NT2/D1 (cell line): ENCODE results near the gene HOXA11.
A peak's percentile ranks its signal among the peaks of the same experiment; 100 is the strongest.

Source experiments
- DNase-seq: peaks from one replicate; pipeline ENCODE4 v3.0.0-alpha.2; 2011; ENCODE audit warnings: low read depth, low spot score
- H3K27me3 ChIP-seq: 2 replicates; pipeline ENCODE4 v1.6.0; 2011; ENCODE audit warnings: mild to moderate bottlenecking; ENCODE audit not compliant: insufficient read length, insufficient read depth
- H3K36me3 ChIP-seq: 2 replicates; pipeline ENCODE4 v1.6.1; 2011; ENCODE audit warnings: mild to moderate bottlenecking, low read length, mixed read lengths; ENCODE audit not compliant: insufficient read depth, insufficient read length
- H3K4me1 ChIP-seq: 2 replicates; pipeline ENCODE4 v1.5.1; 2011; ENCODE audit not compliant: insufficient read depth, insufficient read length
- H3K4me3 ChIP-seq: 2 replicates; pipeline ENCODE4 v1.5.1; 2011; ENCODE audit warnings: low read depth; ENCODE audit not compliant: insufficient read length
- H3K9ac ChIP-seq: 2 replicates; pipeline ENCODE4 v1.6.0; 2011; ENCODE audit warnings: low read depth; ENCODE audit not compliant: insufficient read length
- H3K9me3 ChIP-seq: 2 replicates; pipeline ENCODE4 v1.5.1; 2011; ENCODE audit warnings: mild to moderate bottlenecking, low read length; ENCODE audit not compliant: insufficient read depth
- SUZ12 ChIP-seq: IDR thresholded peaks from 2 replicates; pipeline ENCODE4 v1.6.1; 2011; ENCODE audit not compliant: insufficient read length, insufficient read depth; ENCODE audit errors: extremely low read depth
- YY1 ChIP-seq: IDR thresholded peaks from 2 replicates; pipeline ENCODE4 v1.6.1; 2011; ENCODE audit not compliant: insufficient read length, insufficient read depth
- ZNF274 ChIP-seq: IDR thresholded peaks from 2 replicates; pipeline ENCODE4 v1.6.1; 2011; ENCODE audit warnings: mild to moderate bottlenecking, low read depth, low read length

Gene HOXA11

GRCh38 chr7:27203365-27203953 is 18.4 kb upstream of the HOXA11 start:
- no peak for TF ChIP-seq YY1
- no peak for TF ChIP-seq SUZ12
- no peak for TF ChIP-seq ZNF274
- no peak overlapping the region for H3K4me3 ChIP-seq
- no peak for DNase-seq
- H3K4me1 ChIP-seq: peaks cover 13% of the 10 kb centered on the region
- peaks cover 96% of the 10 kb centered on the region for H3K27me3 ChIP-seq
- no peaks in the 10 kb centered on the region for H3K9me3 ChIP-seq
- H3K9ac ChIP-seq: no peak overlapping the region
- no peaks in the 10 kb centered on the region for H3K36me3 ChIP-seq

- TF ChIP-seq YY1 (no peak), SUZ12 (no peak), ZNF274 (no peak)
- H3K4me3 ChIP-seq: no peak overlapping the region
- H3K4me1 ChIP-seq: peaks cover 13% of the 10 kb centered on the region
- no peak for DNase-seq
- H3K9ac ChIP-seq: no peak overlapping the region
- H3K27me3 ChIP-seq: peaks cover 96% of the 10 kb centered on the region
- no peaks in the 10 kb centered on the region for H3K36me3 ChIP-seq
- no peaks in the 10 kb centered on the region for H3K9me3 ChIP-seq
Observed at GRCh38 chr7:27202862-27203134, 17.8 kb upstream of the HOXA11 start.

DNA sequence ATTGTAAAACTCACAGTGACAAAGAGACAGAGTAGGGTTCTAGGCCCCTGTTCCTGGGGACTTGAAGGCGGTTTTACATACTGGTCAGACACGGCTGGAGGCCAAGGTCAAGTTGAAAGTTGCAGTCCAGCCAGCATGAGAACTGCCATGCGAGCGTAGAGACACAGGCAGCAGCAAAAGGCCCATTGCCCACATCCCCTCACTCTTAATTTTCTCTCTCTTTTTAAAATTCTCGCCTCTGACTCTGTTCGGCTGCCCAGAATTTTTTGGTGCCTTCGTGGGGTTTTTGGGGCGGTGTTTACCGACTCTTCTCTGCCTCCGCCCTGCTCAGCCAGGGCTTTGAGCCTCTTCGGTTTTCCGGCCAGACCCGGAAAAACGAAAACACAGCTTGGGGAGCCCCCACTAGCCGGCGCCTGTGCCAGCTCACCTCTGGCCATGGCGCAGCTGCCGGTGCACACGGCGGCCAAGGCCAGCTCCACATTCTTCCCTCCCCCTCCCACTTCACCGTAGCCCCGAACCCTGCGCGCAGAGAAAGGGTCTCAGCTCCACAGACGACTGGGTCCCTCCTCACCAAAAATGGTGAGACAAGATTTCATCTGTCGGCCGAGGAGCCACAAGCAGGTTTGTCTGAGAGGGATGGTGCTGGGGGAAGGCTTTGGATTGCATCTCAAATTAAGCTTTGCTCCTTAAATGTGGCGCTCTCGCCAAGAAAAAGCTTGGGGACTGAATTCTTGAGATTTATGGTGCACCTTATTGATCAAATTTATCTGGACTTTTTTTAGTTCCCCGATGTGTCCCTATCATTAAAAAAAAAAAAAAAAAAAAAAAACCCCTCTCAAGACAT is 17.2 kb upstream of the HOXA11 start:
- TF ChIP-seq SUZ12 (peak; percentile 57), ZNF274 (no peak)
- peak overlapping the region; percentile 27 for H3K9ac ChIP-seq
- no peaks in the 10 kb centered on the region for H3K36me3 ChIP-seq
- DNase-seq: no peak
- peaks cover 96% of the 10 kb centered on the region for H3K27me3 ChIP-seq
- H3K4me1 ChIP-seq: peaks cover 13% of the 10 kb centered on the region
- H3K9me3 ChIP-seq: no peaks in the 10 kb centered on the region
- peak overlapping the region; percentile 6 for H3K4me3 ChIP-seq

- TF ChIP-seq SUZ12: peak; percentile 20
- no peak for TF ChIP-seq YY1
- no peaks in the 10 kb centered on the region for H3K36me3 ChIP-seq
- peaks cover 96% of the 10 kb centered on the region for H3K27me3 ChIP-seq
- H3K9ac ChIP-seq: no peak overlapping the region
- no peaks in the 10 kb centered on the region for H3K9me3 ChIP-seq
- peaks cover 13% of the 10 kb centered on the region for H3K4me1 ChIP-seq
- no peak overlapping the region for H3K4me3 ChIP-seq
- DNase-seq: no peak
Observed at GRCh38 chr7:27201580-27202017, 16.6 kb upstream of the HOXA11 start.

GRCh38 chr7:27200761-27201579 is 15.9 kb upstream of the HOXA11 start:
- Histone ChIP-seq H3K4me3 (peak overlapping the region; percentile 39), H3K9me3 (no peaks in the 10 kb centered on the region), H3K4me1 (peaks cover 13% of the 10 kb centered on the region), H3K27me3 (peaks cover 96% of the 10 kb centered on the region), H3K36me3 (no peaks in the 10 kb centered on the region), H3K9ac (no peak overlapping the region)
- TF ChIP-seq SUZ12: peak; percentile 48
- TF ChIP-seq YY1: no peak
- no peak for DNase-seq

GRCh38 chr7:27199849-27200760 is 15.1 kb upstream of the HOXA11 start, which contains the start of gene HOXA13:
Gene HOXA13 (minus strand): TSS chr7:27200091. CDS start chr7:27200077, 14 bp downstream.
- Histone ChIP-seq H3K4me3 (peak within 1 kb of the TSS; percentile 39), H3K4me1 (peaks cover 7% of the 10 kb centered on the region), H3K9me3 (no peaks in the 10 kb centered on the region), H3K36me3 (no peaks in the 10 kb centered on the region), H3K27me3 (peaks cover 96% of the 10 kb centered on the region), H3K9ac (peak within 1 kb of the TSS; percentile 32)
- no peak for DNase-seq
- TF ChIP-seq SUZ12 (peak; percentile 50), ZNF274 (no peak)
